GM21515 (cell line): ENCODE measurements around the gene SUMO4.

Experiments
- ATAC-seq: cut with Tn5 transposase; IDR thresholded peaks from one replicate; pipeline ENCODE4 v1.9.1; 2021; ENCODE audit not compliant: unreplicated experiment

SUMO4 gene

DNA sequence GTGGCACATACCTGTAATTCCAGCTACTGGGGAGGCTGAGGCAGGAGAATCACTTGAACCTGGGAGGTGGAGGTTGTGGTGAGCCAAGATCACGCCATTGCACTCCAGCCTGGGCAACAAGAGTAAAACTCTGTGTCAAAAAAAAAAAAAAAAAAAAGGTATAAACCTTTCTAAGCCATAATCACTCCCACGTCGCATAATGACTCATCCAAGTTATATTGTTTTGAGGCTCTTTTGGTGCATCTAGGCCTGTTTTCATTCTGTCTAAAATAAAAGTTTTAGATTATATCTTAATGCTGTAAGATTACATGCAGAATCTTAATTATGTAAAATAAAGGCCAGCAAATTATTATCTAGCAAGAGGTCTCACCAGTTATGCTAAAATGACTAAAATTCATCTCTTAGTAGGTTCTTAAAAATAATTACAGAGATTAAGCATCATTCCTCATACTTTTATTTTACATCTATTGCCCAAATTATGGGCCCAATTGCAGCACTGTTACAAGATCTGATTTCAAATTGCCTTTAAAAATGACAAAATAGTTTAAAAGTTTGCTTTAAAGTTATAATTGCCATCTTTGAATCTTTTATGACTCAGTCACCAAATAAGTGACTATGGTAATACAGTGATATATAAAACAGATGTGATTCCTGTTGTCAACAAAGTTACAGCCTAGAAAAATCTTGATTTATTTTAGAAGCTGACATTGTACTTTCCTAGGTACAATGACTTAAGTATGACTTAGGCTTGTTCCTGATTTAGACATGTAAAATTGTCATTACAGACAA is 10.4 kb upstream of the SUMO4 start:
- ATAC-seq, result no peak

DNA sequence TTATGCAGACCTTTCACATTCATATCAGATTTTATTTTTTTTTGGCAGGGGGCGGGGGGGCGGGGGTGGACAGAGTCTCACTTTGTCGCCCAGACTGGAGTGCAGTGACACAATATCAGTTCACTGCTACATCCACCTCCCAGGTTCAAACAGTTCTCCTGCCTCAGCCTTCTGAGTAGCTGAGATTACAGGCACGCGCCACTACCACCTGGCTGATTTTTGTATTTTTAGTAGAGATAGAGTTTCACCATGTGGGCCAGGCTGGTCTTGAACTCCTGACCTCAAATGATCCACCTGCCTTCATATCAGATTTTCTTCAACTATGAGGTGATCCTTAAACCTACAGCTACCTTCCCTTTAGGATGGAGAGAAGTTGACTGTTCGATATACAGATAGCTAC is 8.0 kb upstream of the SUMO4 start:
- no peak for ATAC-seq

DNA sequence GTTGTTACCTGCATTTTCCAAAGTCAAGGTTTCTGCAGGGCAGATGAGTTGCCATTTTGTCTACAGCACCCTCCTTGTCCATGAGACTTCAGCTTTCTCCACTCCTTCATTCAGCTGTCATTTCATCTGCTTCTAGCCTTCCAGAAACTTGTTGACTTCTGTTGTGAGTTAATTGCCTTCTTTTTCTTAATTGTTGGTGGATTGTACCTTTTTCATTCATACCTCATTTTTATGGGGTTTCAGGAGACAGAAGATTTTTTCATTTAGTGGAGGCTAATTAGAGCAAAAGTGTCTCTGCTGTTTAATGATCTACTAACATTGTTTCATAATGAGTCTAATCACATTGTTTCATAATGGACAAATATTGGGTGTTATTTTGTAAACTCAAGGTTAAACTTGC is 7.5 kb upstream of the SUMO4 start:
- ATAC-seq, result no peak

DNA sequence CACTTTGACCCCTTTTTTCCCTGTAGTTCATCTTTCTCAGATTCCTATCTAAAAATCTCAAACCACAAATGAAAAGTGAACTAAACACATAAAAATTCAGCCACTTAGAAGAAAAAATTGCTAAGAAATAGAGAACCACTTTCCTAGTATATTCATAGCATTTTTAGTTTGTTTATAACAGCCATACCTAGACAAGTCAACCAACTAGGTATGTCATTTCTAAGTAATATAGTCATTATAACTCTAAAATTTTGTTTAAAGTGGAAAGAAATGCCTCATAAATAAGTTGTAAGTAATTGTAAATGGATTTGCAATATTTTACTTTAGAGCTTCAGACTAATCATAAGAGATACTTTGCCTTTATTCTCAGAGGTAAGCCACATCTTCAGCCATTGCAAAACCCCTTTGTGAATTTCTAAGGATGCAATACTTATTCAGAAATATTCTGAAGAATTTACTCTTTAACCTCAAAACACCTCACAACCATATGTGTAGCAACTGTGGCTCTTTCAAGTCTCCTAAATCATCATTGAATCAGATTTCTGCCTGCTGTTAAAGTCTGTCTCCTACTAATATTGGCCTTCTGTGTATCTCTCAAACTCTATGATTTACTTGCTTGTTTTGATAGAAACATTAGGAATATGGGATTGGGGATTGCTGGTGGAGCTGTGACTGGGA is 6.9 kb upstream of the SUMO4 start:
- no peak for ATAC-seq

DNA sequence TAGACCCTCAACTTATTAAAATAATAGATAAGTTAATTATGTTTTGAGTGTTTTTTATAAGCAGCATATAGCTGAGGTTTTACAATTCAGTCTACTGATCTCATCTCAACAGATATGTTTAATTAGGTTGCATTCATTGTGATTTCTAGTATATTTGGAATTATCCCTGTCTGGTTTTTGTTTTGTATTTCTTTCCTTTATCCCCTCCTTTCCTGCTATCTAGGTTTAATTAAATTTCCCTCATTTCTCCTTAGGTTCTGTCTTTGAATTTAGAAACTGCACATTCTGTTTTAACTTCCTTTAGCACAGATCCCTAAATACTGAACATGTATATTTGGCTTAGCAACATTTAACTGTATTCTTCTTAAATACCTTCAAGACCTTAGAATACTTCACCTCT is 4.9 kb upstream of the SUMO4 start:
- no peak for ATAC-seq

DNA sequence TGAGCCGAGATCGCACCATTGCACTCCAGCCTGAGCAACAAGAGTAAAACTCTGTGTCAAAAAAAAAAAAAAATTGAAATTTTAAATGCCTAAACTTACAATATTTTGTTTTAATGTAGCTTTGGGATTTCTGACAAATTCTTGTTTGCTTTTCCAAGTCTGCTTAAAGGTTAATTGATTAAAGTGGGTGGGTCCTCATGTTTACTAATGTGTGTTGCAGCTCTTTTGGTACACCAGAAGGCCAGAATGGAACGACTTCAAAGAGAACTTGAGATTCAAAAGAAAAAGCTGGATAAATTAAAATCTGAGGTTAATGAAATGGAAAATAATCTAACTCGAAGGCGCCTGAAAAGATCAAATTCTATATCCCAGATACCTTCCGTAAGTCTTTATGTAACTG is 2.7 kb upstream of the SUMO4 start:
- ATAC-seq, result no peak

DNA sequence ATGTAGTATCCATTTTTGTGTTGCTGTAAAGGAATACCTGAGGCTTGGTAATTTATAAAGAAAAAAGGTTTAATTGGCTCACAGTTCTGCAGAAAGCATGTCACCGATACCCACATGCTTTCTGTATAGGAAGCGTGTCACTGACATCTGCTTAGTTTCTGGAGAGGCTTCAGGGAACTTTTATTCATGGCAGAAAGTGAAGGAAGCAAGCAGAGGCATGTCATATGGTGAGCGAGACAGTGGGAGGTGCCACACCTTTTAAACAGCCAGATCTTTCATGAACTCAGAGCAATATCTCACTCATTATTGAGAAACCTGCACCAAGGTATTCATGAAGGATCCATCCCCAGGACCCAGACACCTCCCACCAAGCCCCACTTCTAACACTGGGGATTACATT is 3.5 kb downstream of the SUMO4 start:
- ATAC-seq, result no peak

DNA sequence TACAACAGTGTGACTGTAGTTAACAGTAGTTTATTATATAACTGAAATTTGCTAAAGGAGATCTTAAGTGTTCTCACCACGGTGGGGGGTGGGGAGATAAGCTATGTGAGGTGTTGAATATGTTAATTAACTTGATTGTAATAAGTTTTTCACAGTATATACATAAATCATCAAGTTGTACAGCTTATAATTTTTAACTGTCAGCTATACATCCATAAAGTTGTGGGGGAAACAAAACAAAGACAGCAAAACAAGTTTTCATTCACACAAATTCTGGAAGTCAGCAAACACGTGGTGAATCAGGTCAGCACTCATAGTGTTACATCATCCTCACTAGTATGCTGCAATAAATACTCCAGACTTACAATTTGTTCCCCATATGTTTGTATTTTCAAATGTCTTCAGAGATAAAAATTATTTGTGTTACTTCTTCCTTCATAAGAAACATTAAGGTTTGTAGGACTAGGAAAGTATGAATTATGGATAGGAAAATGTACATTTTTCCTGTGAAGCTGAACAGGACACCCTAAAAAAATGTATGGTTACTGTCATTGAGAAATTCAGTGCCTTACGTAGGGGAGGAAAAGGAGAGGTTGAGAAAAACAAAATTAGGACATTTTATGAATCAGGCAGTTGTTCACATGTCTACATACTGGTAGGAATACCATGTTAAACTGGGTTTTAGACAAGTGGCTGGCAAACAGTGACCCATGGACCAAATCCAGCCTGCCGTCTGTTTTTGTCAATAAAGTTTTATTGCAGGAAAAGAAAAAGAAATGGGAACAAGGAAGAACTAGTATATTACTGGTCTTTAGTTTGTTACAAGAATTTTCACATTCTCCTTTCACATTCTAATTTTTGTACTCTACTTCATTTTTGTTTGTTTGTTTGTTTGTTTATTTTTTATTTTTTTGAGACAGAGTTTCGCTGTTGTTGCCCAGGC is 6.0 kb downstream of the SUMO4 start:
- no peak for ATAC-seq

DNA sequence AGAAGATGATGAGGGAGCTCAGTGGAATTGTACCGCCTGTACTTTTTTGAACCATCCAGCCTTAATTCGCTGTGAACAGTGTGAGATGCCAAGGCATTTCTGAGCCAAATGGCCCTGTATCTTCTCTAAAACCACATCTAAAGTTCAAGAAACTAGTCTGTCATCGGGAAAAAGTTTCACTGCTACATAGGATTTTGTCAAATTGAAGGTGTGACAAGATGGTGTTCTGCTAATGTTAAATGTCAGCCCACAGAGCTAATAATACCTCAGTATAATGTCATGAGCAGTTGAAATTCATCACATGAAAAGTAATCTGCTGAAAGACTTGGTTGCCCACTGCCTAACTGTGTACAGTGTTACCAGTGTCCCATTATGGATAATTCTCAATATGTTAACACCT is 9.6 kb downstream of the SUMO4 start:
- ATAC-seq, result no peak

DNA sequence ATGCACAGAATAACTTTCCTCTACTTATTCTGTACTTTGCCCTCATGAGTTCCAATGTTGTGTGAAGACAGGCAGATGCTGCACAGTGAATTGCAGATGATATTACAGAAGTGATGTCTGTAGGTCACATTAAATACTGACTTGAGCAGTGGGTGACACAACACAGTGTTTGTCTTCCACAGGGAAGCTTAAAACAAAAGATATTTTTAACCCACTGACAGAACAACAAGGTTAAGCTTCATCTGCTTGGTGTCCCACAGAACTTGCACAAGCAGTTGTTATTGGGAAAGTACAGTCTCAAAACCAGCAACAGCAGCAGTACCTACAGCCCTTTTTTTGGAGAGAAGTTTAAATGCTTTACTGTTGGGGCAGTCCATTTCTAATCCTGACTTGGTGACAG is 10.5 kb downstream of the SUMO4 start:
- ATAC-seq, result no peak

DNA sequence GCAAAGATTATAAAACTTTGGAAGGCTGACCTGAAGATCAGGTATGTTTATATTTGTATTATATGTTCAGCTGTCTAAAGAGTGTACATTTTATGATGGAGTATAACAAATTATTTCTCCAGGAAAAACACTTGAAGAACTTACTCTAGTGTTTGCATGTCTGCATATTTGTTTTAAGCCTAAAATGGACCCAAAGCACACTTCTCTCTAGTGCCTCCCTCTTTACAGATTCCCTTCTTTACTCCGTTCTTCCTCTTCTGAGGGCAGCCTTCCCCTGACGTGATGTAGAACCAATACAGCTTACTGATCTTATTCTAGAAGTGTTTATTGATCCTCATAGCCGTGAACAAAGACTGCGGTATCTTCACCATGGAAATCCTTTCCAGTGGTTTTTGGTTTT is 13.9 kb downstream of the SUMO4 start:
- no peak for ATAC-seq

DNA sequence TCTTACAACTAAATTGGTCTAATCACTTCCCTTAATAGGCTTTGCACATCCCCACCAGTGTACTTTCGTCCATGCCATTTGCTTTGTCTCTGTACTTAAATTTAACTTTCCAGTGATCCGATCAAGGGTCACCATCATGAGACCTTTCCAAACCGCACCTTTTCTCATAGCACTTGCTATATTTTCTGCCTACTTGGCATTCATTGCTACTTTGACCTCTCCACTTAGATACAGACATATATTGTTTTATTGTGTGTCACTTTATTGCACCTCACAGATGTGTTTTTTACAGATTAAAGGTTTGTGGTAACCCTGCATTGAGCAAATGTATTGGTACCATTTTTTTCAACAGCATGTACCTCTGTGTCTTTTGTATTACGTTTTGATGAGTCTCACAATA is 14.8 kb downstream of the SUMO4 start:
- no peak for ATAC-seq

DNA sequence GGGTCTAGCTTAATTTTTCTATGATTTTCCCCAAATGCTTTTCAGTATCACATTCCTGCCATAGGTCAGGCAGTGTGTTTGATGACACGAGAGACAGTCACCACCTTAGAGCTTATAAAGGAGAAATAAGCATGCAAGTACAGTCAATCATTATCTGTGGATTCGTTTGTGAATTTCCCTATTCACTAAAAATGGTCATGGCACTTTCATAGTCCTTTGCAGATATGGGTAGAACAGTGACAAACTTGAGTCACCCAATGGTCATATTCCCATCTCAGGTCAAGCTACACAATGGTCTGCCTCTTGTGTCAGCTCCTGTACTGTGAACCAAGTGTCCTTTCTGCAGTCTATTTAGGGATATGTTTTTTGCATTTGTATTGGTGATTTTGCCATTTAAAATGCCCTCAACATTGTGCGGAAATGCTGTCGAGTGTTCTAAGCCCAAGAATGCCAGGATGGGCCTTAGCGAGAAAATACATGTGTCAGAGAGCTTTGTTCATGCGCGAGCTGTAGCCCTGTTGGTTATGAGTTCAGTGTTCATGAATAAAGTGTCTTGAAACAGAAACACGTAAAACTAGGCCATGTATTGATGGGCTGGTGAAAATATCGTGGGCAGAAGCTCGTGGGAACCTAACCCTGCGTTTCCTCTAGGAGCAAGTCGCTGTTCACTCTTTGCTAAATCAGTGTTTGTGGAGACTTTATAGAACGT is 19.8 kb downstream of the SUMO4 start:
- no peak for ATAC-seq

DNA sequence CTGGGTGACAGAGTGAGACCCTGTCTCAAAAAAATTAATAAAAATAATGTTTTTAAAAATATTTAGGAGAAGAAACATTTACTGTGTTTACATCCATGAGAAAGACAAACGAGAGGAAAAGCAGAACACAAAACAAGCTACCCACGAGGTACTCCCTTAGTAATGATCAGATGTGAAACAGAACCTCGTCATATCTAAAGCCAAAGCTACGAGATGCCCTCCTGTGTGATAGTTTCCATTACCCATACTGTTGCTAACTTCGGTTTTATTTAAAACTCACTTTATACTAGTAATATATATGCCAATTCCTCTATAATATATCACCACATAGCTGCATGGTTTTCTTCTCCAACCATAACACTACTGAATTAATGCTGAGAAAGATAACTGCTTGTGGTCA is 21.1 kb downstream of the SUMO4 start:
- ATAC-seq, result no peak

DNA sequence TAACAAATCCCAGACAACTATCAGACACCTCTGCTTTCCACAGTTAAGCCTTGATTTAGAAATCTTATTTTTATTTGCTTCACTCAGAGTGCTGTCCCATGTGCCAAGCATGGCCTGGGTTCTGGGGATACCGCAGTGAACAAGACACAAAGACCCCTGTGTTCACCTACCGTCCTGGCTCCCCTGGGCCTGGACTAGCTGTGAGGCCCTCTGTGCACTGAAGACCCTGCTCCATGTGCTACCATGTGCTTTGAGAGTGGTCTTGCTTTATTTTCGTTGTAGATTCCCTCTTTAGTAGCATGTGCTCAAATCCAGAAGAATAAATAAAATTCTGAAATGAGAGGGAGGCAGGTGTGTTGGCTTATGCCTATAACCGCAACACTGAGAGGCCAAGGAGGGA is 22.5 kb downstream of the SUMO4 start:
- no peak for ATAC-seq

DNA sequence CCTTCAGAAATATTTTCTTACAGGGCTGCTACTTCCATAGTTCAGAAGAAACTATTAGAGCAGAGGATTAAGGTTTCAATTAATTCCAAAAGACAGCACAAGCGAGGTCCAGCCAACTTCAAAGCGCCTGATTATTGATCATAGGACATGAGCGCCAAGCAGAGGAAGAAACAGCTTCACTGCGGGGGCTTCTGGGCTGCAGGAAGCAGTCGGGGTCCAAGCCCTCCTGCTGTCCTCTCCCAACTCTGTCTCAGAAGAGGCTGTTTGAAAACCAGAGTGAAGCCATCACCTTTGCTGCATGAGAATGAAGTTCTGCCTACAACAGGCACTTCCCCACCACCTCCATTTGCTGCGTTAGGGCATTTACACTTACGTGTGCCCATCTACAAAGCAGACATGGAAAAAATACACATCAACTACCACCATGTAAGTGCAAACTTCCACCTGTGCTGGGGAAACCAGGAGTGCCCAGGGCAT is 23.9 kb downstream of the SUMO4 start:
- ATAC-seq, result no peak

DNA sequence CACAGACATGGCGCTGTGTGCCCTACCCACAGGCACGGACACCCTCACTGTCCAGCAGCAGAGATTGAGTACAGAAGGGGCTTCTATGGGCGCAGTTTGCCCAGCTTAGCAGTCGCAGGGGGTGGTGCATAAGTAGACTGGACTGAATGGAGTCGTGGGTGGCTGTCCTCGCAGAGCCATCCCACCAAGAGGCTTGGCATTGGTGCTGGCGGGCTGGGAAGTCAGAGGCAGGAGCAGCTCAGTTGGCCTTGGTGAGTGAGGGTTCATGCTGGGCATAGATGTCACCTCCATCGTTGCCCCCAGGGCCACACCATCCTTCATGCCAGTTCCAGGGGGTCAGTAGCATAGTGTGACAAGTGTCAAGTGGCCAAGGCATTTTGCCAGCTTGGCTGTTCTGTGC is 25.2 kb downstream of the SUMO4 start:
- ATAC-seq, result no peak

DNA sequence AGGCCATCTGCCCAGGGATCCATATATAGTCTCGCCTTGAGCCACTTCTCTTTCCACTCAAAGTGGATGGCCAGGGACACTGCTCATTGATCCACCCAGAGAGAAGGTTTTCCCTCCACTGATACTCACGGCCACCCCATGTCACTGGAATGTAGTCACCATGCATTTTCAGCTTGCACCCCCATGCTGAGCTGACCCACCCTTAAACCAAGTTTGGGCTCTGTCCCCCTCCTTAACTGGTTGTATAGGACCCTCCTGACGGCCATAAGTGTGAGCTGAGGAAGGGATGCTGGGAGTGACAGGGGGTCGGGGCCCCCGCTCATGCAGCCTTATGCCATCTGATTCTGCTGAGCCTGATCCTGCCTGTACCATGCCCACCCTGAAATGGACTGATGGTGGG is 25.7 kb downstream of the SUMO4 start:
- ATAC-seq, result no peak

DNA sequence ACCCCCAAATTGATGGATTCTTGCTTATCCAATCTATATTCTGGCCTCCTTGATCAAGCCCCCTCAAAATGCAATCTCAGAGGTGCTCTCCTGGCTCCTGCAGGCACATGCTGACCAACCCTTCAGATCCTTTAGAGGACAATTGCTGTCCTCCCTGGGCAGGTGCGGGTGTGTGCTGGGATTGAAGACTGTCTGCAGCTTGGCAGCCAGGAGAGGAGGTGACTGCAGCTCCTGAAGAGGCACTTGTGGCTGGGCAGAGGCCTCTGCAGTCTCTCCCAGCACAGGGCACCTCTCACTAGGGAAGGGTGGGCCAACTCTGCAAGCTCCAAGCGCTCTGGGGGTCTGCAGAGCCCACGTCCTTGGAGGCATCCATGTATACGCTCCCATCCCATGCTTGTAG is 28.5 kb downstream of the SUMO4 start:
- no peak for ATAC-seq

DNA sequence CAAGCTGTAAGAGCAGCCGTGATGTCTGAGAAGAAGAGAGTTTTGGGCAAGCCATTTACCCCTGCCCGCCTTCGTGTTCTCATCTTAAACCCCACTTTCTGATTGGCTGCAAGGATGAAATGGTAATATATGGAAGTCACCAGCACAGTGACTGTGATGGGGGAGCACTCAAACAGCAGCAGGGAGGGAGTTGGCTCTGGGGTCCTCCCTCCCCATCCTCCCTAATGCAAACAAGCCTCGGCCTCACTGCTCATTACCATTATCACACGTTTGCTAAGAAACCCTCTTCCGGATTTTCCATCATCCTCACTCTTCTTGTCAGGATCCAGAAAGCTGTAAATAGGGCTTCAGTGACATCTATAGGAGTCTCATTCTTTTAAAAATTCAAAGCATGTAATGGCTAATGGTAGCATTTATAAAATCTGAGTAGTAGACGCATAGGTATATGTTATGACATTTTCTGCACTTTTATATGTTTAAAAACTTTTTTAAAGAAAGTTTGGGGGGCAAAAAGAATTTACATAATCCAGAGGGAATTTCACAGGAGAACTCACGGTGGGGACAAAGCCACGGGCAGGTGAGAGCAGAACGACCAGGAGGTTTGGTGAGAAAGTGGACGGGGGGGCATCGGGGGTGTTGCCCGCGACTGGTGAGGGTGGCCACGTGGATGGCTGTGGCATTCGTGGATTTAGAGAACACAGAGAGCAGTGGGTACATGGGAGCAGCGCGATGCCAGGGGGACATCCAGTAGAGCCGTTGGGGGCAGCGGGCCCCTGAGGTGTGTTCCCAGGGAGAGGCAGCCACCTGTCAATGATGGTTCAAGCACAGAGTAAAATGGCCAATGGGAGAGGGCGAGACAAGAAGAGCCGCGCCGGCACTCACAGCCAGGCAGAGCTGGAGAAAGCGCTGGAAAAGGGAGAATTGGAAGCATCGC is 29.6 kb downstream of the SUMO4 start:
- ATAC-seq, result no peak
